COLO668 (cell line): ENCODE results near the gene YTHDF1.

Experiments
- DNase-seq: peaks from one replicate; lab custom pipeline; 2025; ENCODE audit not compliant: unreplicated experiment; lab: John Stamatoyannopoulos, UW

The YTHDF1 gene

DNA sequence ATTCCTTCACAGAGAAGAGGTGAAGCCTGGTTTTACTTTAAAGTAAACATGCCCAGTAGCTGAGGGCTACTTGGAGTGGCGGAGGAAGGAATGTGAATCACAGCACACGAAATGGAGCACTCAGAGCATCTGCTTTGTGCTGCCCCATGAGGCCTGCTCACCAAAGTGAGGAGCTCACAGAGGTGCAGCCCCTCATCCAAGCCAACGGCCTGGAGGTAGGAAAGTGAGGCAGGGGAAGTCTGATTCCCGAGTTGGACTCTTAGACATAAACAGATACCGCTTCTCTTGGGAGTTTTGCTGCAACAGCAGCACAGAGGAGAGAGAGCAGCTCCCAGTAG, 3.6 kb downstream of the YTHDF1 start:
- DNase-seq, result no peak

DNA sequence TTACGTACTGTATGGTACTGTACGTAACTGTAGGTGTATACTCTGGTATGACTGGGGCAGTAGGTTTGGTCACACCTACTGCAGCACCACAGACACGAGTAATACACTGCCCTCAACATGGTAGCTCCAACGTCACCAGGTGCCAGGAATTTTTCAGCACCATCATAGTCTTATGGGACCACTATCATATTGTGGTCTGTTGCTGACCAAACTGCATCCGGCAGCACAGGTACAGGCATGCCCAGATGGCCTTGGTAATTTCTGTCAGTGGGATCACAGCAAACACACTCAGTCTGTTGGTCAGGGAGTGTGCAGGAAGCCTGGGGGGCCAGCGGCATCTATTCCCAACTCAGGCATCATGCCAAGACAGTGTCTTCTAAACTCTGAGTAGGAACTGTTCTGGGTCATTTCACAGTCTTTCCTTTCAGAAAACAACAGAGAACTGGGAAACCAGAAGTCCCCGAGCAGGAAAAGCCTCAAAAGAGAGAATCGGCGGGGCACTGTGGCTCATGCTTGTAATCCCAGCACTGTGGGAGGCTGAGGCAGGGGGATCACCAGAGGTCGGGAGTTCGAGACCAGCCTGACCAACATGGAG, 5.8 kb downstream of the YTHDF1 start:
- no peak for DNase-seq

GRCh38 chr20:63208346-63208909, 7.5 kb downstream of the YTHDF1 start:
- no peak for DNase-seq

GRCh38 chr20:63206878-63207277, 9.1 kb downstream of the YTHDF1 start:
- DNase-seq, result no peak

DNA sequence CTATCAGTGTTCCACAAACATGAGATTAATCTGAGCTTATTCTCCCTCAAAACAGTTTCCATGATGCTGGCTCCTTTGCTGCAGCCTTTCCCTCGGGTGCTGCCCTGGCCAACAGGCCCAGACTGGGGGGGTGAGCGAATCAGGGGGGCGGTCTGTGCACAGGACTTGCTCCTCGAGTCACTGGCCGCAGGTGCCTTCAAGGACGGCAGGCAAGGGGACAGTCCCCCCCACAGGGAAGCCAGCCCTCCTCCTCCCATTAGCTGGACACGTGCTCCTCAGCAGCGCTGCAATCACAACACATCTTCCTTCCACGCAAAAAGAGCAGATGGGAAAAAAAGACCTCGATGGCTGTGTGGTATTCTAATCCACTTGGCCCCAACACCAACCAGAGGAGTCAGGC, 10.0 kb downstream of the YTHDF1 start:
- DNase-seq, result no peak

DNA sequence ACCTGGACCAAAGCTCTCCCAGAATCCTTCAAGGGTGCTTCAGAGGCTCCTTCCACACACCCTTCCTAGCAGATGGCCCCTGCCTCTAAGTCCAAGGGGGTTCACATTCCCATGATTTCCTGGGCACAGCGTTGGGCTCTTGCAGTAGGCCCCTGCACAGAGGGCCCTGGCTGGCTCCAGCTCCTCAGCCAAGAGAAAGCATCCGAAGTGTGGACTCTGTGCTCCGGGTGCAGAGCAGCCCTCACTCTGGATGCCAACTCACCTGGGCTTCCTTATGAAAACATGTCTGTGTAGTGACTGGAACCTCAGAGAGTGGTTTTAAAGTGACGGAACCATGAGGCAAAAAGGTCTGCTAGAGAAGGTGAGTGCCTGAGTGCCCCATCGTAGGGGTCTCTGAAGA, 11.6 kb downstream of the YTHDF1 start:
- DNase-seq, result no peak

DNA sequence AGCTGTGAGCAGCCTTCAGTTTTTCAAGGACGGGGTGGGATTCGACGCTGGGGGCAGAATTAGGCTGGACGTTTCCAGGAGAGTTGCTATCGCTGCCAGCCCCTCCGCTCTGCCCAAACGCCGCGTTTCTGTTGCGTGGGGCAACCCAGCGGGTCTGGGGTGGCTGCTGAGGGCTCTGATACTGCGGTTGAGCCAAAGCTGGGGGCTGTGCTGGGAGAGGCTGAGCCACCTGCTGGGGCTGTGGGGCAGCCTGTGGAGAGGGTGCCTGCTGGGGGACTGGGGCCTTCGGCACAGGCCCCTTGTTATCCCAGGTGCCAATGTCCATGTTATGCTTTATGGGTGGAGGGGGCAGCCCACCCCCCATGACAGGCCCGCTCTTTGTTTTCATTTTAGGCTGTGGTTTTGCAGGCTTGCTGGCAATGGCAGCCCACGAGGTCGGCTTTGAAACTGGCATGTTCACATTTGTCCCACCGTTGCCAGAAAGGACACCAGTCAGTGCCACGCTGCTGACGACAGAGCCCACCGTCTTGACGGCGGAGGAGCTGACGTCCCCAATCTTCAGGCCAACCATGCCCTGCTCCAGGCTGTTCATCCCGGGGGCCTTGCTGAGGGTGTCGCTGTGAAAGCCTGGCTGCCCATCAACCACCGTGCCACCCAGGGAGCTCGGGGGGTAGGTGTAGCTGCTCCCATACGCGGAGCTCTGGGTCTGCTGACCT, 13.0 kb downstream of the YTHDF1 start:
- DNase-seq, result no peak

DNA sequence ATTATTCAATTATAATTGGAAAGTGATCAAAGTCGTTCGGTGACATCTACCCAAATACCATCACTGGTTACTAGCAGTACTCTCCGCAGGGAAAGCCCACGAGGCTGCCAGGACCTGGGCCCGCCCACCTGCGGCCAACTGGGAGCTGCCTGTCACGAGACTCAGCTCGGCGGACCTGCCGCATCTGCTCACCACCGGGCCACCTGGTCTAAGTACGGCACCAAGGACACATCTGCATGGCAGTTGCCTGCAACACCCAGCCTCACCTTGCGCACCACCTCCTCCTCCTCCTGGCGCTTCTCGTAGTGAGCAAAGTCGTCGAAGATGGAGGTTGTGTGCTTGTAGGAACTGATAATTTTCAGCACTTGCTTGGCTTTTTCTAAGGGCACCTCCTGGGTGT, 13.9 kb downstream of the YTHDF1 start:
- DNase-seq, result no peak

- no peak for DNase-seq
Measured at GRCh38 chr20:63198606-63199005, 17.3 kb downstream of the YTHDF1 start.

GRCh38 chr20:63196768-63197470, 19.0 kb downstream of the YTHDF1 start:
- no peak for DNase-seq

DNA sequence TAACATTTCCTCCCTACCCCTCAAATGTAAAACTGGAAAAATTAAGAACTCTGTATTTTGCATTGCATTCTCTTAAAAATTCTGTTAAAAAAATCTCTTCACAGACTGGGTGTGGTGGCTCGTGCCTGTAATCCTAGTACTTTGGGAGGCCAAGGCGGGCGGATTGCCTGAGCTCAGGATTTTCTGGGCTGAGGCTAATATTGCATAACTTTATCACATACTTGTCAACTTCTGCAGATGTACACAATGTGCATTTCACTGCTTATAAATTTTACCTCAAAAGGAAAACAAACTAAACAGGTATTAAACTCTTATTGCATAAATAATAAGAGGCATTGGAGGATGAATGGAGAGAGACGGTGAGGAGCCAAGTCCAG, 21.1 kb downstream of the YTHDF1 start:
- no peak for DNase-seq

DNA sequence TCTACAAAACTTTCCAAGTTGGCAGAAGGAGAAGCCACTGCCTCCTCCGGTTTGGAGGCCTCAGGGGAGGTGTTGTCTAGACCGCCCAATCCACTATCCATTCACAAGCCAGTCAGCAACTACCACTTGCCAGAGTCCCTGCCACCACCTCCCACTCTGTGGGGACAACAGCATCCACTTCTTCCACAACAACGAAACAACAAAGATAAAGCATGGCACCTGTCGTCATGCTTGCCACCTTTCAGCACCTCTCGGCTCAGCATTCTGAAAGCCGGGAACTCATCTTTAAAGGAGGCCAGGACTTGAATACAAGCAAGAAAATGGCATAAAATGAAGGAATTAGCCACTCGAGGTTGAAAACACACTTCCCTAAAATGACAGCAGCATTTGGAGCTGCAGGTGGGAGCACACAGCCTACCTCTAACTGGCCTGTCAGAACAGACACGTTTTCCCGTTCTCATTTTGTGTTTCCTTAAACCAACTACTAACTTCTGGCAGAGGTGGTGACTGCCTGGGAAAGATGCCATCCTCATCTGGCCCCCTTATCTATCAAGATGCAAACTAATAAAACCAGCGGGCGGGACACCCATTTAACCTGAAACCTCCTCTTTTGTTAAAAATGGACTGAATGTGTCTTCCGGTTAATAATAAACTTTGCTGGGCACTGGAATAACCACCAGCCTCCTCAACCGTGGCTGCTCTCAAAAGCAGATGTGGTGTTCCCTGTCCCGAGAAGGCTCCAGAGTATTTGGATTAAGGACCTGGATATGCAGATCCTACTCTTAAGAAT, 21.7 kb downstream of the YTHDF1 start:
- DNase-seq, result no peak

DNA sequence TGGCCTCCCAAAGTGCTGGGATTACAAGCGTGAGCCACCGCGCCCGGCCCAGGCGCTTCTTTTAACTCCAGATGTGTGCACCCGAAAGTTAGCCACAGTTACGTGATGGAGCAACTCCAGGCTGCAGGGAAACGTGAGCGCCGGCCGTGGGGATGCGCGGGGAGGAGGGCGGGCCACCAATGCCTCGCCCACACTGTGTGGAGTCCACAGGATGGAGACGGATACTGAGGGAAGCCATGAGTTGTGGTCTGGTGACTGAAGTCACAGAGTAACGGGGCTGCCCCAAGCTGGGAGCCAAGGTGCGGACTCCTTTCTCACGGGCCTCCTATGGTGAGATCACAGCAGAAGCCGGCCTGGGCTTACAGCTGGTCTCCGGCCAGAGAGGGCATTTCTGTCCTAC, 23.2 kb downstream of the YTHDF1 start:
- no peak for DNase-seq

DNA sequence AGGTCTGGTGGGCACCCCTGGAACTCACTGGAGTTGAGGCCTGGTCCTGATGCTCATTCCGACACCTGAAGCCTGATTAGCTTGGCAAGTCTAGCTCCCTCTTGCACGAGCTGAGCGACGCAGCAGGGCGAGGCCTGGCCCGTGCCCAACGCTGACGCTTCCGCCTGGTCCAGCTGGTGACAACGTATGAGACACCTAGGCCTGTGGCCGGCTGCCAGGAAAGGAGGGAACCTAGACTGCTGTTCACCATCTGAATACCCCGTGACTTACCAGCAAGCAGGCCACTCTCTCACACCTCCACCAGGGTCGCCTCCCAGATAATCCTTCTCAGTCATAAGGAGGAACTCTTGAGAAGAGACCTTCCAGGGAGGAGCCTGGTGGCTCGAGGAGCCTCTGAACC, 24.5 kb downstream of the YTHDF1 start:
- DNase-seq, result peak; percentile 91

DNA sequence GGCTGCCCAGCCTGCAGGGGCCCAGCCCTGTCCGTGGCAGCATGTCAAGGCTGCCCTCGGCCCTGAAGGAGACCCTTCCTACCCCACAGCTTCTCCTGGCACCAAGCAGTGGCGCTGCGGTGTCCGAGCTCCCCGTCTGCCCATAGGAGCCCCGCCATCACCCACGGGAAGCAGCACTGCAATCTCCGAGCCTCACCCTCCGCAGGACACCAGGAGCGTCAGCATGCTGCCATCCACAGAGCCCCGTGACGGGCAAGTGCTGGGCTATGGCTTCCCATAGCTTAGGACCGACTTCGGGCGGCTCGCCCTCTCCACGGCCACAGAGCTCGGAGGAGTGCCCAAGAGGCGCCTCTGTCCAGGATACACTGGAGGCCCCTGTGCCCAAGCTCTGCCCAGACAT, 25.1 kb downstream of the YTHDF1 start:
- no peak for DNase-seq

DNA sequence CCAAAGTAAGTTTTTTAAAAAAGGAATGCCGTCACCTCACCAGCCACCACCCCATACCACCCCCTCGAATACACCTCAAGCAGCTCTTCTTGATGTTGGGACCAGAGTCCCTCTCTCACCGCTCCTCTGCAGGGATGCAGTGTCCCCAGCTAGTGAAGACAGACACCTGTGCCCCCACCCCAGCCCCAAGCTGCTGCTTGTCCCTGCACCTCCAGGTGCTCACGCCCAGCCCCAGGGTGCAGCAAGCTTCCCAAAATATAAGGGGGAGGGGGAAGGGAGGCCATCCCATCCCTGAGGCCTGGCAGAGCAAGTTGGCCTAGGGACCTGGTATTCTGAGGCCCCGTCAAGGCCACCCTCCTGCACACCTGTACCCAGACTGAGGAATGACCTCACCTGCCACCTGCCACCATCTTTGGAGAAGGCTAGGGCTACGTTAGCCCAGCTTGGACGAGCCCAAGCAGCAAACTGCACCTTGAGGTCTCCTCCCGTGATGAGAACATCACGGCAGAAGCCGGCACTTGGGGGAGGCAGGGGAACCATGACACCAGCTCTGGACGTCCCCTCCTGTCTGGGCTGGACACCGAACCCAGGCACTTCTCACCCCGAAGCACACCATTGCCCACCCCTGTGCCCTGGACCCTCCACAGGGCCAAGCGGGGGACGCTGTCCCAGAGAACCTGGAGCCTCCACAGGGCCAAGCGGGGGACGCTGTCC, 25.9 kb downstream of the YTHDF1 start:
- no peak for DNase-seq

DNA sequence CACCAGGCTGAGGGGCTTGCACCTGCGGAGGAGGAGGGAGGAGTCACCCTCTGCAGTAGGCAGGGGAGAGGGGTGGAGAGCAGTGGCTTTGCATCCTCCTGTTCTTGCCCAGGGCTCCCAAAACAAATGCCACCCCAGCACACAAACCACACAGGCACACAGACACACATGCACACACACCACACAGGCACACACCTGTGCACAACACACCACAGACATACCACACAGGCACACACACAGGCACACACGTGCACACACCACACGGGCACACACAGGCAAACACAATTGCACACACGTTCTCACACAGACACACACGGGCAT, 26.6 kb downstream of the YTHDF1 start:
- DNase-seq, result no peak

DNA sequence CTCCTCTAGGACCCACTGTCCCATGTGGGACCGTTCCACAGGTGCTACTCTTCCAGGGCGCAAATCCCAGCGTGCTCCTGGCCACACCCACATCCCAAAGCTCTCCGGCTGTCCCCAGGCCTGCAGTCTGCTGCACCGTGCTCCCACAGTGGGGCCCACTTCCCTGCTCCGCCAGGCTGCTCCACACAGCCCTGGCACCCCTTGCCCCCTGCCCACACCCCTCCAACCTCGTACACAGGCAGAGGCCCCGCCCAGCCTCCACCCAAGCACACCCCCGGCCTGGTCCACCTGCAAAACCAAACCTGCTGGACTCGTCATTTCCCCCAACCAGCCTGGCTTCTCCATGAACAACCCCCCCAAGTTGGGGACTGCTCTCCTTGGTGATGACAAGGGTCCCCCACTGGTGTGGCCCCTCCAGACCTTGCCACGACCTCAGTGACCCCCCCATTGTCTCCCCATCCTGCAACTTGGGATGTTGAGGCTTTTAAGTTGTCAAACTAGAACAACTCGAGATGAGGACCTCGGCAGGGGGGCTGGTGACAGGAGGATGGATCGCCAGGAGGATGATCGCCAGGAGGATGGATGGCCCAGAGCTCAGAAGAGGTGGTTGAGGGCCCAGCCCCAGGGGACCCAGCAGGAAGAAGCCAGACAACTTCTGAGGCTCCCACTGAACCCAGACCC, 27.1 kb downstream of the YTHDF1 start:
- DNase-seq, result no peak

DNA sequence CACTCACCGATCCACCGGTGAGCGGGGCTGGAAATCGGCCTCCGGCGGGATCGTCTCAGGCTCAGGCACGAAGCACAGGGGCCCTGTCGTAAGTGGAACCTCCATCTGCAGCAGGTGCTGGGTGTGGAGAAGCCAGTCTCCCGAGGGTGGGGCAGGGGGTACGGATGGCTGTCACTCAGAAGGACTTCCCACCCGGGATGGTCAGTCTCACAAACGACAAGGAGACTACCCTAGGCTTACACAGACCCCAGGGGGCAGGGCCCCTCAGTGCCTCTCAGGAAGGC, 27.8 kb downstream of the YTHDF1 start:
- DNase-seq, result no peak

DNA sequence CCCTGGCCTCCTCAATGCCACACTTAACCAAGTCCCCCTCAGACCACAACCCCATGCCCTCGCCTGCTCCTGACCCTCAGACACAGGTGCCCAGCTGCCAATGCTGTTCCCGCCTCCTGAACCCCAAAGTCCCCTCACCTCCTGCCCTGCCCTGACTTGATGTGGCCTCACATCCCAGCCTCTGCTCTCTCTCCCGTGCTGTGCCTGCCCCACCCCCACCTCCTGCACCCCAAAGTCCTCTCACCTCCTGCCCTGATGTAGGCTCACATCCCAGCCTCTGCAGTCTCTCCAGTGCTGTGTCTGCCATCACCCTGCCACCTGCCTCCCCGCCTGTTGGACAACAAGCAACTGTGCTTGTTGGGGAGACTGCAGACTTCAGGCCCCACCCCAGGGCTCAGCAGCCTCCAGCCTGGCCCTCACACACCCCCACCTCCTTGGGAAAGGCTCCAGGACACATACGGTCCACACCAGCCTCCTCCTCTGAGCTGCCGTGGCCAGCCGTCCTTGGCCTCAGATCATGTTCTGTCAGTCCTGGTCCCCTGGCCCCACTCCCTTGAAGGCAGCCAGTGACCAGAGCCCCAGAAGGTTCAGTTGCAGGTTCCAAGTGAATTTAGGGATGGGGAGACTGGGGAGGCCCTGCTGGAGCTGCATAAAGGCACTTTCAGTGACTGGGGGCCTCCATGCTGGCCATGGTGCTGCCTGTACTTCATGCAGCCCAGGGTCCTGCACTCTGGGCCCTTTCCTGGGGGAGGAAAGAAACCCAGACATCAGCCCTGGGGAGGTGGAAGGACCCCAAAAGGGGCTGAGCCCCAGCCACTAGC, 28.4 kb downstream of the YTHDF1 start:
- no peak for DNase-seq
